ENCODE measurements around the gene CNP.
"Not testable (repeated sequence)": the region's sequence is repeated elsewhere in the genome, so short reads cannot be mapped to it uniquely, and the experiment has no call there.

Gene CNP

DNA sequence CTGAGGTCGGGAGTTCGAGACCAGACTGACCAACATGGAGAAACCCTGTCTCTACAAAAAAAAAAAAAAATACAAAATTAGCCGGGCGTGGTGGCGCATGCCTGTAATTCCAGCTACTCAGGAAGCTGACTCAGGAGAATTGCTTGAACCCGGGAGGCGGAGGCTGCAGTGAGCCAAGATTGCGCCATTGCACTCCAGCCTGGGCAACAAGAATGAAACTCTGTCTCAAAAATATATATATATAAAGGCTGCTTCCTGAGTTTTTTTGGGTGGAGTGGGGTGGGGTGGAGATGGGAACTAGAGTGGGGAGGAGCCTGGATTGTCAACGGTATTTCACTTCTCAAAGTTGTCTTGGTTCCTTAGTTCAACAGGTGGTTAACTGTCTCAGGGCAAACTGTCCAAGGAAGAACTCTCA is 43.7 kb downstream of the CNP start:
- not testable (repeated sequence) for DNase-seq

DNA sequence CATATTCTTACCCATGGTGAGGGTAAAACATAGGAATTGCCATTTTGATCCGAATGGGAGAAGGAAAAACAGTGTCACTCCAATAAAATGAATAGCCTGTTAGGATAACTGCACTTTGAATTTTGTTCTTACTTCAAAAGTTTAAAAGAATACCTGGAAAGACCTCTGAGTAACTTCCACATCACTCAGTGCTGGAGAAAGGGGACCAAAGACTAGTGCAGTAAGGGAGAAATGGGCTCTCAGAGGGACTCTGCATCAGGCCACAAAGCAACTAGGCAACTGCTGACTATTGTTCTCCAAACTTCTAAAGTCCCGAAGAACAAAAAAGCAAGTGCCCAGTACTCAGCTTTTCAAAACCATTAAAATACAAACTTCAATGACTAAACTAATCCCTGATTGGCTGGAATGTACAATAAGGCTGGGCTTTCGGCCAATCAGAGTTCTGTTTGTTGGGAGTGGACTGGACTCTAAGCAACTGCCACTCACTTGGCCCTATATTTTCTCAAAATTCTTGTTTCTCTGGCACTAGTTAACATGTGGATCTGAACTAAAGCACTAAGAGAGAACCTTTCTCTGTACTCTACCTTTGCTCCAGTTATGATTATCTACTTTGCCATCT is 44.4 kb downstream of the CNP start:
- DNase-seq: no peak

DNA sequence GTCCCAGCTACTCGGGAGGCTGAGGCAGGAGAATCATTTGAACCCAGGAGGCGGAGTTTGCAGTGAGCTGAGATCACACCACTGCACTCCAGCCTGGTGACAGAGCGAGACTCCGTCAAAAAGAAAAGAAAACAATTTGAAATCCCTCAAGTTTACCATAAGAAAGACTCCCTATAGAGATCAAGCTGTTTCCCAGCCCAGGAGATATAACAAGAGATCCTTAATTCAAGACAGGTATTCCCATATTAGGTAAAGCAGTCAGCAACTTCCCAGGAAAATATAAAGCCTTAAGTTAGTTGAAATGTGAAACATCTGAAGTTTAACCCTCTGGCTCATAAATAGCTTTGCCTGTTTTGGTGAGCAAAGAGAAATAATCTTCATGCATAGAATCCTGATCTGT is 45.8 kb downstream of the CNP start:
- not testable (repeated sequence) for DNase-seq

GRCh38 chr17:42013740-42014139 is 47.1 kb downstream of the CNP start:
- DNase-seq: not testable (repeated sequence)

- no peak for DNase-seq
Observed at GRCh38 chr17:42016411-42016831, 49.8 kb downstream of the CNP start.

DNA sequence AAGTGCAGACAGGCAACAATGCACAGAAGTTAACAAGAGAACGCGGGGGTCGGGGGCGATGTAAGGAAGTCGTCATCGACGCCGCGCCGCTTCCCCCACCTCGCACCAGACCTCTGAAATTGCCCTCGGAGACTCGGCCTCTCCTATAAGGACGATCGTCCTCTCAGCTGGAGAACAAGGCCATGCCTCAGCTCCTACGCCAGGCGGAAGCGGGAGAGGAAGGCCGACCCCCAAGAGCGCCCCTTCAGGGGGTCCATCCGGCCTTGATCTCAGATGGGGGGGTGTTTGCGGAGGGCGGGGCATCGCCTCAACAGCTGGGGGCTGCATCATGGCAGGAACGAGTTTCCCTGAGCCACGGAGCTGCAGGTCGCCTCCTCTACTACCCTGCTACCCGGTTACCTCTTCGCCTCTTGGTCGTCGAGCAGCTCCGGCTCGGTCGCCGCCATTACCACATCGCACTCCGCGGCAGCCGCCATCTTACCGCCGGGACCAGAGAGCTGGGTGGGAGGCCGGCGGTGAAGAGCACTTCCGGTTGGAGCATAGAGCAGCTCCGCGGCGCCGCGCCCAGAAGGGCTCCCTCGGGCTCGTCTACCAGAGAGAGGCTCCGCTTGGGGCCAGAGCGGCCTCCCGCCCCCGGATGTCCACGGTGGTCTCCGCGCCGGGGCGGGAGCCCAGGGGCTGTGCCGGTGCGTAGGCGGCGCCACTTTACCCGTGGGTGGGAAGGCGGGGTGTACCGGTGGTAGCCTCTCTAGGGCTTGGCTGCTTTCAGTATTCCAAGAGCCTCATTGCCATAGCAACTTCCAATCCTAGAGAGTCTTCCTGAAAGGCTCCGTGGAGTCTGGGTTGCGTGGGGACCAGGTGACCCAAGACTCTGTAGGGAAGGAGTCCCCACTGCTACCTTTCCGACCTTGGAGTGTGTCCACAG is 50.6 kb downstream of the CNP start, which contains the start of gene DNAJC7:
TSS of gene DNAJC7 (minus strand) at position 499 of the 925 bp plus-strand sequence. CDS start at position 476, 23 bp downstream.
- peak; percentile 78 for DNase-seq

DNA sequence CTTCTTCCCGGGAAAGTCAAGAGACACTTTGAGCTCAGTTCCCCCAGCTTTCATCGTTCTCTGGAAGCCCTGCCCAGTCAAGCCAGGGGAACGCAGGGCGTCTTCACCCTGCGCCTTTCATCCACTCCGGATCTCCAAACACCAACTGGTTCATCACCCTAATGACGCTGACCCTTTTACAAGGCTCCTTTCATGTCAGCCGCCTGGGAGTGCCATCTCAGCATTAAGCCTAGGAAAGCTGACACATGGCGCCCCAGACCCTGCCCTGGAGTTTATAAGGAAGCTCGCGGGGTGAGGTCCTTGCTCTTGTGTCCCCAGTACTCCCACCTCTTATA is 51.2 kb downstream of the CNP start:
- DNase-seq: no peak

- no peak for DNase-seq
Observed at GRCh38 chr17:42018339-42018738, 51.7 kb downstream of the CNP start.

- DNase-seq: no peak
Observed at GRCh38 chr17:42018988-42019387, 52.4 kb downstream of the CNP start.

DNA sequence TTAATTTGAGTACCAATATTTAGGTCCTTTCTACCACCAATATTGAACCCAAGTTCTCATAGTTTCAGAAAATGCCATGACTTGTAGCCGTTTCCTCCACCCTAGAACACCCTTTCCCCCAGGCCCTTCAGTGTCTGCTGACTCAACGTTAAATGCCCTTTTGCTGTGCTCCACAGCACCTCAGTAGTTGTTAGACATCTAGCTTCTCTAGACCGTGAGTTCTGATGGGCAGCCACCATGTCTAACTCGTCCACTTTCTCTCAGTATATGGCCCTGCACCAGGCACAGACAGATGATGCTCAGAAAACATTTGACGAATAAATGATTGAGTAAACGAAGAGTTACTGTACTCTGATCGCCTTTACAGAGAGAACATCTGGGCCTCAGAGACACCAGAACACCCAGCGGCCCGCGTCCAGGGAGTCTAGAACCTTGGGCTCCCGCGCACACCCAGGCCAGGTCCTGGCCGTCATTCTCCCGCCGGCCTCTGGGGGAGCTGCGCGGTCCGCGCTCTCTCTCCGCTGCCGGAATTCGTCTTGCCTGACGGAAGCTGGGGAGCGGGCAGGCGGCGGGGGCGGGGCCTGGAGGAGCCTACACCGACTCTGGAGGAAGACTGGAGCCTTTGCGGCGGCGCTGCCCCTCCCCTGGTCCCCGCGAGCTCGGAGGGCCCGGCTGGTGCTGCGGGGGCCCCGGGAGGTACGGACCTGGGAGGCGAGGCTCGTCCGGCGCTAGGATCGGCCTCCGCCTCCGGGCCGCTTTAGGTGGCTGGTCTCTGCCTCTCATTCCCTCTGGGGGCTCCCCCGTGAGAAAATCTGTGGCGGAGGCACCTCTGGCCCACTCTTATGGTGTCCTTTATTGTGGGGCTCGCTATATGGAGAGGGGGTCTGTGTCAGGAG is 53.2 kb downstream of the CNP start, which contains the start of gene NKIRAS2:
TSS of gene NKIRAS2 (plus strand) at position 582 of the 896 bp plus-strand sequence. CDS start 1,488 bp downstream, outside the sequence.
- DNase-seq: peak; percentile 87

- not testable (repeated sequence) for DNase-seq
Observed at GRCh38 chr17:42020845-42021244, 54.2 kb downstream of the CNP start.

- DNase-seq: no peak
Observed at GRCh38 chr17:42023524-42024349, 57.1 kb downstream of the CNP start.

- no peak for DNase-seq
Observed at GRCh38 chr17:42025191-42025579, 58.6 kb downstream of the CNP start.

DNA sequence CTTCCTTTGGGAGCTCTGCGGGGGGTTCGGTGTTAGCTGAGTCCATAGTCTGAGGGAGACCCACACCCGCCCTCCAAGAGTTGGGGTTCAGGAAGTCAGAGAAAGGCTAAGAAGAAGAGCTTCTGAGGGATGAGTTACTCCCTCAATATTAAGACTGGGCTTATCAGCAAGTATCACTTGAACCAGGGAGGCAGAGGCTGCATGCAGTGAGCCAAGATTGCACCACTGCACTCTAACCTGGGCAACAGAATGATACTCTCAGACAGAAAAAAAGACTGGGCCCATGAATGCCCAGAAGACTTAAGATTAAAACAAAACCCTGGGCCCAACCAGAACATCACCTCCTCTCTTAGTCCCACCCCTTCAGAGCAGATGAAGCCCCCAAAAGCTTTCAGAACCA is 59.3 kb downstream of the CNP start:
- no peak for DNase-seq

GRCh38 chr17:42026857-42027589 is 60.4 kb downstream of the CNP start:
- no peak for DNase-seq

Measured in activated T-cell treated with anti-CD3 and anti-CD28 coated beads for 4 hours (primary cell).